Stimulated activated naive CD8-positive, alpha-beta T cell treated with anti-CD3 and anti-CD28 coated beads, Interleukin-15, Interleukin-2, amounts not matched to agents 100 ng/mL and 50 ng/mL, for 24 hours (primary cell): ENCODE data around the gene CEMIP2.

Experiments used
- H3K27ac Mint-ChIP-seq: one replicate; pipeline ENCODE4 v1.8.0; 2021; ENCODE audit warnings: mild to moderate bottlenecking, mixed read lengths
- H3K27me3 Mint-ChIP-seq: one replicate; pipeline ENCODE4 v1.8.0; 2021; ENCODE audit warnings: mixed read lengths
- H3K36me3 Mint-ChIP-seq: one replicate; pipeline ENCODE4 v1.8.0; 2021; ENCODE audit warnings: low read depth, mixed read lengths
- H3K4me1 Mint-ChIP-seq: one replicate; pipeline ENCODE4 v1.8.0; 2021; ENCODE audit warnings: low read depth, mixed read lengths
- H3K4me3 Mint-ChIP-seq: one replicate; pipeline ENCODE4 v1.8.0; 2021; ENCODE audit warnings: mild to moderate bottlenecking, mixed read lengths
- H3K9me3 Mint-ChIP-seq: one replicate; pipeline ENCODE4 v1.8.0; 2021; ENCODE audit warnings: mixed read lengths

Gene CEMIP2

GRCh38 chr9:71746023-71746757 is 22.1 kb downstream of the CEMIP2 start:
- Mint-ChIP-seq H3K4me1 (peaks cover 44% of the 10 kb centered on the region), H3K9me3 (no peaks in the 10 kb centered on the region), H3K4me3 (no peak overlapping the region), H3K27me3 (no peaks in the 10 kb centered on the region), H3K27ac (peak overlapping the region; percentile 31), H3K36me3 (peaks cover 68% of the 10 kb centered on the region)

GRCh38 chr9:71744754-71745521 is 23.4 kb downstream of the CEMIP2 start:
- no peak overlapping the region for H3K4me3 Mint-ChIP-seq
- H3K9me3 Mint-ChIP-seq, result no peaks in the 10 kb centered on the region
- H3K27me3 Mint-ChIP-seq, result no peaks in the 10 kb centered on the region
- H3K27ac Mint-ChIP-seq, result peak overlapping the region; percentile 33
- H3K36me3 Mint-ChIP-seq, result peaks cover 73% of the 10 kb centered on the region
- peaks cover 38% of the 10 kb centered on the region for H3K4me1 Mint-ChIP-seq

- Mint-ChIP-seq H3K9me3 (no peaks in the 10 kb centered on the region), H3K4me1 (peaks cover 30% of the 10 kb centered on the region), H3K4me3 (no peak overlapping the region), H3K27ac (no peak overlapping the region), H3K27me3 (no peaks in the 10 kb centered on the region), H3K36me3 (peaks cover 75% of the 10 kb centered on the region)
These were observed 24.4 kb downstream of the CEMIP2 start for GRCh38 chr9:71743882-71744281.

DNA sequence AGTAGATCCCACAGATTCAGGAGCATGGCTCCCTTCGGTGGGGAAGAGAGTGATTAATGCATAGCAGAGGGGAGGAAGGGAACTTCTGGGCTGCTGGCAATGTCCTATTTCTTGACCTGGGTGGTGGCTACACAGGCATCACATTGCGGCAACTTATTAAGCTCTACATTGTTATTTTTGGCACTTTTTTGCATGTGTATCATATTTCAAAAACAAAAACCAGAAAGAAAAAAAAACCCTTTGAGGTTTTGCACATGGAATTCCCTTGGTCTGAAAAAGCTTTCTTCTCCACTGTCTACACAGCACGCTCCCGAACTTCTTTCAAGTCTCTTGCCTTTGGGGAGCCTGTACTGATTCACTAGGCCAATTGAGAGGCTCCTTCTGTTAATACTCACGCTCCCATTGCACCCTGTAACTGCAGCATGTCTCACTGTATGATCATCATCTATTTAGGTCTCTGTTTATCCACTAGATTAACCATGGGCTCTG is 25.1 kb downstream of the CEMIP2 start:
- H3K27ac Mint-ChIP-seq, result no peak overlapping the region
- H3K27me3 Mint-ChIP-seq, result no peaks in the 10 kb centered on the region
- H3K4me1 Mint-ChIP-seq, result peaks cover 23% of the 10 kb centered on the region
- no peak overlapping the region for H3K4me3 Mint-ChIP-seq
- H3K36me3 Mint-ChIP-seq, result peaks cover 74% of the 10 kb centered on the region
- no peaks in the 10 kb centered on the region for H3K9me3 Mint-ChIP-seq

GRCh38 chr9:71742703-71743102 is 25.6 kb downstream of the CEMIP2 start:
- Mint-ChIP-seq H3K4me1 (peaks cover 18% of the 10 kb centered on the region), H3K4me3 (no peak overlapping the region), H3K27me3 (no peaks in the 10 kb centered on the region), H3K27ac (no peak overlapping the region), H3K36me3 (peaks cover 74% of the 10 kb centered on the region), H3K9me3 (no peaks in the 10 kb centered on the region)

DNA sequence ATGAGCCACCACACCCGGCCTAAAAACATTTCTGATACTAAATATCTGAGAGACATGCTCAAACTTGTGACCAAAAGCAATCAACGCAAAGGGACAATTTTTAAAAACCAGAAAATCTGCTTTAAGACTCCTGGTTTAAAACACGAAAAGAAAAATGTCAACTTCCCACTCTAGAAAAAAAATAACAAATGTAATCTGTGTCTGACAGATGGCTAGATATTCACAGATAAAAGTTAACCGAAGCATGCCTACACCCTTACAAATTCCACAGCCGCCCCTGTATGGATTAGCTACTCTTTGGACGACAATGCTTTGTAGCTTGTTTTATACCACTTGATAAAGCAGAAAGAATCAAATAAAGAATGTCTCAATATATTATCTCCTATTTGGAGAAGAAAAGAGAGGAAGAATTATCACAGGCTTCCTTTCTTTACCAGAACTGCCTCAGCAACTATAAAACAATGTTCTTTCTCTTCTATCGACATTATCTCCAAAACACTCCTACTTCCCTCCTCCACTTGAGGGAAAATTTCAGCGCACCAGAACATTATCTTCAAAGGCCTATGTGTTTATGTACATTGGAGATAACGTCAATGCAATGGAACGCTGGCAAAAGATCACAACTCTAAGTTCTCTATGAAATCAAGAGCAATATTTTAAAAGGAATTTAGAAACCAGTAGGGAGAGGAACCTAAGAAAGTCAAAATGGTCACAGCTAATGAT is 26.2 kb downstream of the CEMIP2 start:
- Mint-ChIP-seq H3K27me3 (no peaks in the 10 kb centered on the region), H3K27ac (no peak overlapping the region), H3K36me3 (peaks cover 71% of the 10 kb centered on the region), H3K4me3 (no peak overlapping the region), H3K9me3 (no peaks in the 10 kb centered on the region), H3K4me1 (peaks cover 12% of the 10 kb centered on the region)

- no peak overlapping the region for H3K4me3 Mint-ChIP-seq
- H3K36me3 Mint-ChIP-seq, result peaks cover 67% of the 10 kb centered on the region
These were observed 28.1 kb downstream of the CEMIP2 start for GRCh38 chr9:71740199-71740598.

GRCh38 chr9:71737455-71737854 is 30.9 kb downstream of the CEMIP2 start:
- no peaks in the 10 kb centered on the region for H3K27me3 Mint-ChIP-seq
- H3K27ac Mint-ChIP-seq, result no peak overlapping the region
- H3K4me3 Mint-ChIP-seq, result no peak overlapping the region
- H3K4me1 Mint-ChIP-seq, result peaks cover 9% of the 10 kb centered on the region
- no peaks in the 10 kb centered on the region for H3K9me3 Mint-ChIP-seq
- peaks cover 74% of the 10 kb centered on the region for H3K36me3 Mint-ChIP-seq

More at GRCh38 chr9:71740199-71740598, 28.1 kb downstream of the CEMIP2 start:
- H3K27ac Mint-ChIP-seq, result no peak overlapping the region
- H3K27me3 Mint-ChIP-seq, result no peaks in the 10 kb centered on the region
- peaks cover 1% of the 10 kb centered on the region for H3K4me1 Mint-ChIP-seq
- H3K9me3 Mint-ChIP-seq, result no peaks in the 10 kb centered on the region

DNA sequence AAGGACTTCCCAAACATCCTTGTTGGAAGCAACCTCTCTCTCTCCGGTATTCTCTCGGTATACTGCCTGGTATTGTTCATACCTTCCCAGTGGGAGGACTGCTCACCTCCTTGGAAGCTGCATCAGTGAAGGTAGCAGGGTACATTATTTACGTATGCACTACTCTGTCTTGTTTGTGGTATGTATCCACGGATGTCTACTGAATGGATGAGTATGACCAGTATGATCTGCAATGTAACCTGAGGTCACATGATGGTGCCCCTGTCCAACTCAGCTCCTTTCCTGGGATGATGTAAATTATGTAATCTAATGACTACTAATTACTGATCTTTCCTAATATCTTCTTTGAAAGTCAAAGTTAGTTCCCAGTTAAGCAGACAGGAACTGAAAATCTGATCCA is 32.1 kb downstream of the CEMIP2 start:
- Mint-ChIP-seq H3K27me3 (no peaks in the 10 kb centered on the region), H3K4me3 (no peak overlapping the region), H3K36me3 (peaks cover 78% of the 10 kb centered on the region), H3K4me1 (peaks cover 9% of the 10 kb centered on the region), H3K27ac (peak overlapping the region; percentile 49), H3K9me3 (no peaks in the 10 kb centered on the region)

DNA sequence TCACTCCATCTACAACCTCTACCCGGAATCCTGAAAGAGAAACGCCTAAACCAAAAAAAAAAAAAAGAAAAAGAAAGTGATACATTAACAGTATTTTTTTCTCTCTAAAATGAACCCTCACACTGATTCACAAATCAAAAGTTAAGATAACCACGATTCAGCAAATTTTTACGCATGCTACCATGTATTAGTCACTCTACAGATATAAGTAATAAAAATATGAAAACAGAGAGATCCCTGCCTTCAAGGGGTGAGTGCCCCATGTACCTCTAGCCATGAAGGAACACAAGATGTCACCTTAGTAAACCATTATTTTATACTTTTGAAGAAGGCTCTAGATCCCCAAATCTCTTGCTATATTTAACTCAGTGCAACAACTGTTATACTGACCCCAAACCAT is 33.4 kb downstream of the CEMIP2 start:
- H3K4me1 Mint-ChIP-seq, result peaks cover 11% of the 10 kb centered on the region
- peak overlapping the region; percentile 49 for H3K27ac Mint-ChIP-seq
- H3K4me3 Mint-ChIP-seq, result no peak overlapping the region
- no peaks in the 10 kb centered on the region for H3K9me3 Mint-ChIP-seq
- peaks cover 80% of the 10 kb centered on the region for H3K36me3 Mint-ChIP-seq
- no peaks in the 10 kb centered on the region for H3K27me3 Mint-ChIP-seq

- no peak overlapping the region for H3K4me3 Mint-ChIP-seq
- H3K27ac Mint-ChIP-seq, result no peak overlapping the region
- H3K9me3 Mint-ChIP-seq, result no peaks in the 10 kb centered on the region
- H3K4me1 Mint-ChIP-seq, result peaks cover 17% of the 10 kb centered on the region
- H3K36me3 Mint-ChIP-seq, result peaks cover 82% of the 10 kb centered on the region
- no peaks in the 10 kb centered on the region for H3K27me3 Mint-ChIP-seq
These were observed 35.1 kb downstream of the CEMIP2 start for GRCh38 chr9:71733176-71733575.

DNA sequence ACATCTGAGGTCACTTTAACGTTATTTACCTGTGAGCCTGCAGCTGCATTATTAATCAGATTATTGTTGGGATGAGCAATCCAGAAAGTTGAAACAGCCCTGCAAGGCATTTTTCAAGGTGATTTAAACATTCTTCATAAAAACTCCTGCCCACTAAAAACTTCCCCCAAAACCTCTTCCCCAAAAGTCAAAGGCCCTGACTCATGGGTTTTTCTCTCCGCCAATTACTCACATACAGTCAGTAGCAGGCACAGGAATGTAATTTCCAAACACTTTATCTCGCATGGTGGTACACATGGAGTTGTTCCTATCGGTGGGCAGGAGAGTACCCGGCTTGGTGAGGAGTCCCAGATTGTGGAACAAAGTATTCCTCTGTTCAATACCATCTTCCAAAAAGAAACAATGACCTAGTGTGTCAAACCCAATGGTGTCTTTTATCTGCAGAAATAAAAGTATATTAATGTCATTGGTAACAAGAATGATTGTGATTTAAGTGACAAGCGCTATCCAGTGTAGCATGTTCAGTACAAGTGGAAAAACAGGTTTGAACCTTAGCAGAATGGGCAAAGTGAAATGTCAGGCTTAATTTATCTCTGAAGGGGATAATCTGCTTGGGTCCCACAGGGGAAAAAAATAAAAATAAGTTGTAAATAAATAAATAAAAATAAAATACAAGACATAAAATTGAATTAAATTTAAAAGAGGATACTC is 38.3 kb downstream of the CEMIP2 start:
- no peaks in the 10 kb centered on the region for H3K27me3 Mint-ChIP-seq
- peaks cover 14% of the 10 kb centered on the region for H3K4me1 Mint-ChIP-seq
- no peak overlapping the region for H3K4me3 Mint-ChIP-seq
- peaks cover 83% of the 10 kb centered on the region for H3K36me3 Mint-ChIP-seq
- H3K9me3 Mint-ChIP-seq, result no peaks in the 10 kb centered on the region
- H3K27ac Mint-ChIP-seq, result no peak overlapping the region

GRCh38 chr9:71726723-71727122 is 41.6 kb downstream of the CEMIP2 start:
- peaks cover 86% of the 10 kb centered on the region for H3K36me3 Mint-ChIP-seq
- no peaks in the 10 kb centered on the region for H3K27me3 Mint-ChIP-seq
- no peaks in the 10 kb centered on the region for H3K9me3 Mint-ChIP-seq
- peaks cover 8% of the 10 kb centered on the region for H3K4me1 Mint-ChIP-seq
- no peak overlapping the region for H3K4me3 Mint-ChIP-seq
- H3K27ac Mint-ChIP-seq, result no peak overlapping the region

GRCh38 chr9:71725590-71726338 is 42.5 kb downstream of the CEMIP2 start:
- Mint-ChIP-seq H3K9me3 (no peaks in the 10 kb centered on the region), H3K27me3 (no peaks in the 10 kb centered on the region), H3K36me3 (peaks cover 84% of the 10 kb centered on the region), H3K4me3 (no peak overlapping the region), H3K4me1 (peaks cover 8% of the 10 kb centered on the region), H3K27ac (no peak overlapping the region)
